Measurements from ENCODE around the gene NME3.
A peak's percentile ranks its signal among the peaks of the same experiment; 100 is the strongest.

The NME3 gene

DNA sequence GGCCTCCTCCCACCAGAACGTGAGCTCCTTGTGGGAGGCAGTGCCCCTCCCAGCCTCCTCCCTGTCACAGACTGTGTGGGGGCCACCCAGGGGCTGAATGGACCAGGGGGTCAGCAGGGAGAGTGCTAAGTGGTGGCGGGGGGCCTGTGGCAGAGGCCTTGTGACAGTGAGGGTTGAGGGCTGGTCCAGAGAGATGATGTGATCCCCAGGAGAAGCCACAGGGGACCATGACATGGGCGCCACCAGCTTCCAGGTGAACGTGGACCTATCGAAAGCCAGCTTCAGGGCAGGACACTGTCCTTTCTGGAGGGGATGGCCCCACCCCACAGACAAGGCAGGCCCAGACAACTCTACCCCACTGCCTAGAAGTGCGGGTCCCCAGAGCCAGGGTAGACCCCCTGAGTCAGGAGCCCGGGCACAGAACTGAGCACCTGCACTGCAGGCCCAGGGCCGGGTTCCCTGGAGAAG is 7.9 kb upstream of the NME3 start:
- no peak for DNase-seq

DNA sequence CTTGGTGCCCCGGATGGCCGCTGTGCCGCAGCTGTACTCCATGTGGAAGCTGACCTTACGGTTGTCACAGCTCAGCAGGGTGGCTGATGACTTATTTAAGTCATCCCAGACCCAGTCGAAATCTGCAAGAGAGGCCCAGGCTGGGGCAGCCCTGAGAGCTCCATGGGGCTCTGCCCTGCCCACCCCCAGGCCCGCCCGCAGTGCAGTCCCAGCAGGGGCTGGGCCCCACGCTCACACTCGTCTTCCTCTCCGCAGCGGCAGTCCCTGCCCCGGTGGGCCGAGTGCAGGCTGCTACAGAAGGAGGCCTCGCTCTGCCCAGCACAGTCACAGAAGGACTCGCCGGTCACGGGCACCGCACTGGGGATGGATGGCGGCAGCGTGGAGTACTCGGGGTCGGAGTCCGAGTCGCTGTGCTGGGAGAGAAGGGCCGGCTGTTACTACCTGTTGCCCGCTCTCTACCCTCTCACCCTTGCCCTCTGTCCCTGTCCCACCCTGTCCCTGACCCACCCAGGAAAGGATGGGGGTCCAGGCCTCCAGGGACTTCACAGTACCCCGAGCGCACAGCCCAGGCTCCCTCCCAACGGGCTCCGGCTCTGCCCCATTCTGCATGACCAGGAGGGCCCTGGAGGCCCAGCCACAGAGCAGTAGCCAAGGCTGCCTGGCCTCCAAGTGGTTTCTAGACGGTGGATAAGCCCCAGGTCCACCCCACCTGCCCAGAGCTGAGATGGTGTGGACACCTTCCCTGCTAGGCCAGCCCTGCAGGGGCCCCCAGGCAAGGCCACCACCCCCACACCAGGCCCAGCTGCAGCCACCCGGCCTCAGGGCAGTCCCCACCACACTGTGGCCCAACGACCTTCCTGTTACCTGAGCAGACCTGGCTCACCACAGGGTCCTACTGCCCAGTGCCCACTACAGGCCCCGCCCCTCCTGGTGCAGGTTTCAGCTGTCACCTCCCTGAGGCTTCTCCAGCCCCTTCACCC is 7.1 kb upstream of the NME3 start:
- DNase-seq: no peak

DNA sequence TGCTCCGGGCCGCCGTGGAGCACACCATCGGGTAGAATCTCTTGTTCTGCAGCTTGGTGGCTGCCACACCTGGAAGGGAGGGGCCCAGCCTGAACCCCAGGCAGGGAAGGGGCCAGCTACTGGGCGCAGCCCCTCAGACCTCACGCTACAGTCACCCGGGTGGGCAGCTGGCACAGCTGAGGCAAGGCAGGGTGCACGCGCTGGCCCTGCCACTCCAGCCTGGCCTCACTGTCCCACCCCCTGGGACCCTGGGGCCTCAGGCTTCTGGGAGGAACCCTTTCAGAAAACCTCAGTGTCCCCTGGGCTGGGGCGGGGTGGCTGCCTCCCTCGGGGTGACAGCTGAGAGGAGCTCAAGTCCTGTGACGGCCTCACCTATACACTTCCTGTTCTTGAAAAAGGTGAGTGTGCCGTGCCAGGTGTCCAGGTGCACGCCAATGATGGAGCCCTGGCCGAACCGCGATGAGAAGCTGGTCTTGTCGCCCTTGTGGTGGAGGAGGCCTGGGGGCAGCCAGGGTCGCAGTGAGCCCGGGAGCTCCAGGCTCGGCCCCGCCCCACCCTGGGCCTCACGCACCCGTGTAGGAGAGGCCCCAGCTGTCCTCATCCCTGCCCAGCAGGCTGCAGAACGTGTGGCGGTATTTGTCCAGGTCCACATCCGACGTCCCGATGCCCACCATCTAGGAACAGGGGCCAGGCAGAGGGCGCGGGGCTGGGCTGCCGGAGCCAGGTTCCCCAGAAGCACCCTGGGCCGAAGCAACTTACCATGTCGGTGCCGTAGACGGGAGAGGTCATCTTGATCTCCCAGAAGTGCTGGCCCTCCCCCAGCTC is 6.2 kb upstream of the NME3 start:
- no peak for DNase-seq

DNA sequence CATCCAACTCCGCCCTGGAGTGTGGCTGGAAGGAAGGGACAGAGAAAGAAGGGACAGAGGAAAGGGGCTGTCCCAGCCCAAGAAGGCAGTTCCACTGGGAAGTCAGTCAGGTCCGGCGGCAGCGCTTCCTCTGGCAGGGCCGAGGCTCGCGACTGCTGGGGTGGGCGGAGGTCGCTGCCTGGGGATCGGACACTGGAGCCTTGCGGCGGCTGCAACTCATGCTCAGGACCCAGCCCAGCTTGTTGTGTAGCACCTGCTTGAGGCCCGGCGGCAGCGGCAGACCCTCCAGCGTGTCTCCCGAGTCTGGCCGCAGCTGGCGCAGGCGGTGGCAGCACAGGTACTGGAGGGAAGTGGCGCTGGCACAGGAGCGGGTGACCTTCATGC is 5.6 kb upstream of the NME3 start:
- no peak for DNase-seq

DNA sequence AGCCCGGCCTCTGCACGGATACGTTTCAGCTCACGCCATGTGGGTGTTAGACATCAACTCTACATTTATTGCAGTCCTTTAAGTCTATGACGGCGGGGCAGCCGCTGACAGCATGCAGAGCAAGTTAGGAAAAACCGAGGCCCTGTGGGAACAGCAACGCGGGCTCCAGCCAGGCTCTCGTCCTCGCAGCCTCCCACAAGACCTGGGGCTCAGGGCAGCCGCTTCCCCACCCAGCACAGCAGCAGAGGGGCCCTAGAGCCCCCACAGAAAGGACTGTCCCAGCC is 5.3 kb upstream of the NME3 start:
- DNase-seq: no peak

DNA sequence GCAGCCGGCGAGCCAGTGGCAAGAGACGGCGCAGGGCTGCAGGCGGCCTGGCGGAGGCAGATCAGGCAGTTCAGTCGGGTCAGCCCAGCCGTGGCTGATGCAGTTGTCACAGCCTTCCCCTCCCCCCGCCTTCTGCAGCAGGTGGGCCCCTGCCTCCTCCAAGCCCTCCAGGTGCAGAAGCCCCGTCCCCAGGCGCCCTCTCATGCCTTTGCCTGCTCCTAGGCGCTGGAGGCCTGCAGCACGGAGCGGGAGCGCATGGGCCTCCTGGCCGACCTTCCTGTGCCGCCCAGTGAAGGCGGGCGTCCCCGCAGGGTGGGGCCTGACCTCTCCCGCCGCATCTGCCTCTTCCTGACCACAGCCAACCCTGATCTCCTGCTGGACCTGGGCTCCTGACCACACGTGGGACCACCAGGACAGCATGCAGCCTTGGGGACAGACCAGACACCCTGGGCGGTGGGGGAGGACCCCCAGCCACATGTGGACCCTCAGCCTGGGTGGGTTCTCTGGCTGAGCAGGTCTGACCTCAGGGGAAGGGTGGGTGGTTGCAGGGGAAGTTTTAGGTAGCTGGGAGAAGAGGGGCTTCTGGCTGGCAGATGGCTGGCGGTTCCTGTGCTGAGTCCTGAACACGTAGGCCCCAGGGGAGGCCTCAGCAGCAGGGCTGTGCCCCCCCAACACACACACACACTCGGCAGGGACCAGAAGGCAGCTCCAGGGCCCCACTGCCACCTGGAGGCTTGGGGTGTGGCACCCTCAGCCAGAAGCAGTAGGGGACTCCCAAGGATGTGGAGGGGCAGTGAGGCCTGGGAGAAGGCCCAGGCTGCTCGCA is 4.7 kb upstream of the NME3 start:
- DNase-seq: no peak

DNA sequence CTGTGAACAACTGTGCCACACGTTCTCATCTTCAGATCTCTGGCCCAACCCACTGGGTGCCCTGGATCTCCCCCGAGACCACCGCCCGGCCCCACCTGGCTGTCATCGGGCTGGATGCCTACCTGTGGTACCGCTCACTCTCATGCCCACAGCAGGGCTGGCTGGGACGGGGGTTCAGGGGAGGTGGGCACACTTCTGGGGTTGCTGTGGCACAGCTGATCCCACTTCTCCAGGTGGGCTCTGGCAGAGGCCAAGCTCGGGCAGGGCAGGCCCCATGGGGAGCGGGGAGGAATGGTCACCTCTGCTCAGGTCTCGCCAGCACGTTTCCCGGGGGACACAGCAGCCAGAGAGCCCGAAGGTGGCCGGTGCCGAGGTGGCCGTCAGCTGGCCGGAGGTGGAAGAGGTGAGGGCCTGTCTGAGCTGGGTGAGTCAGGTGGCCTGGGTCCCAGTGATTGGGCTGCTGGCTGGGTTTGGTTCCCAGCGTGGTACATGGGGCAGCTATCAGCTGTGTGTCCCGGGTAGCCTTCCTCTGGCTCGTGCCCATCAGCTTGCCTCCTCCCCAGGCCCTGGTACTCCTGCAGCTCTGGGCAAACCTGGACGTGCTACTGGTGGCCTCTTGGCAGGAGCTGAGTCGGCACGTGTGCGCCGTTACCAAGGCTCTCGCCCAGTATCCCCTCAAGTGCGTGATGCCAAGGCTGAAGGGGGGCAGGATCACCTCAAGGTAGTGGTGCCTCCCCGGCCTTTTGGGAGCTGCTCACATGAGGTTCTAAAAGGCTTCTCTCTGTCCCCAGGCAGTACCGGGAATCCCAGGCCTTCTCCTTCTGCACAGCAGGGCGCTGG is 3.9 kb upstream of the NME3 start:
- DNase-seq: no peak

DNA sequence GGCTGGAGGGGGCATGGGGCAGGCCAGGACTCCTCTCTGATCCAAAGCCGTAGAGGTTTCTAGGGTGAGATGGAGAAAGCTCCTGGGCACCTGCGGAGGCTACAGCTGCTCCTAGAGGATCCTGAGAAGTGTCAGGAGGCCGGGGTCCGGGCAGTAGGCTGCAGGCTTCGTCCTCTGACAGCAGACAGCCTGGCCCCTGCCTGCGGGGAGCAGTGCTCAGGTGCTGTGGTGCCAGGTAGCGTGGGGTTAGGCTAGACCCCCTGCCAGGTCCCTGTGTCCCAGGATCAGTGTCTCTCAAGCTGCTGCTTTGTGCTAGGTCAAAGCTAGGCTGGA is 3.1 kb upstream of the NME3 start:
- DNase-seq: no peak

DNA sequence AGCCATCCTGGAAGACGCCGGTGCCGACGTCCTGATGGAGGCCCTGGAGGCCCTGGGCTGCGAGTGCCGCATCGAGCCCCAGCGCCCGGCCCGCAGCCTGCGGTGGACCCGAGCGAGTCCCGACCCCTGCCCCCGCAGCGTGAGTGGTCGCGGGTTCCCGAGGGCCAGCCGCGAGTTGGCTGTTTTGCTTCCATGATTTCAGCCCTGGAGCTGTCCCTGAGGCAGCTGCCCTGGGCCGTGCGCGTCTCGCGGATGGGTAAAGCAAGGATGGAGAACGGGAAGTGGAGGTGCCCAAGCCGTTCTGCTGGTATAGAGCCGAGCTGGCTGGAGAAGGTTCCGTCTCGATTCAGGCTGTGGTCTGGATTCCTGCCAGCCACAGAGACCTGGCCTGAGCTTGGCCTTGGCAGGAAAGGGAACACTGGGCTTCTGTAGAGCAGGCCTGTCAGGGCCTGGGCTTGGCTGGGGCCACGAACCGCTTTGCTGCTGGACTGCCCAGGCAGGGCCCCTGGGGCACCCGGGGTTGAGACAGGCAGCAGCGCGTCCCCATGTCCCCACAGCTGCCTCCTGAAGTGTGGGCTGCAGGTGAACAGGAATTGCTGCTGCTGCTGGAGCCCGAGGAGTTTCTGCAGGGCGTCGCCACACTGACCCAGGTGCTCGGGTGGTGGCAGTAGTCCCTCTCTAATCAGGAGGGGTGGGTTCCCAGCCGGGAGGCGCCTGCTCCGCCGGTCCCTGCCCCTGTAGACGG is 2.5 kb upstream of the NME3 start:
- DNase-seq: peak; percentile 73

DNA sequence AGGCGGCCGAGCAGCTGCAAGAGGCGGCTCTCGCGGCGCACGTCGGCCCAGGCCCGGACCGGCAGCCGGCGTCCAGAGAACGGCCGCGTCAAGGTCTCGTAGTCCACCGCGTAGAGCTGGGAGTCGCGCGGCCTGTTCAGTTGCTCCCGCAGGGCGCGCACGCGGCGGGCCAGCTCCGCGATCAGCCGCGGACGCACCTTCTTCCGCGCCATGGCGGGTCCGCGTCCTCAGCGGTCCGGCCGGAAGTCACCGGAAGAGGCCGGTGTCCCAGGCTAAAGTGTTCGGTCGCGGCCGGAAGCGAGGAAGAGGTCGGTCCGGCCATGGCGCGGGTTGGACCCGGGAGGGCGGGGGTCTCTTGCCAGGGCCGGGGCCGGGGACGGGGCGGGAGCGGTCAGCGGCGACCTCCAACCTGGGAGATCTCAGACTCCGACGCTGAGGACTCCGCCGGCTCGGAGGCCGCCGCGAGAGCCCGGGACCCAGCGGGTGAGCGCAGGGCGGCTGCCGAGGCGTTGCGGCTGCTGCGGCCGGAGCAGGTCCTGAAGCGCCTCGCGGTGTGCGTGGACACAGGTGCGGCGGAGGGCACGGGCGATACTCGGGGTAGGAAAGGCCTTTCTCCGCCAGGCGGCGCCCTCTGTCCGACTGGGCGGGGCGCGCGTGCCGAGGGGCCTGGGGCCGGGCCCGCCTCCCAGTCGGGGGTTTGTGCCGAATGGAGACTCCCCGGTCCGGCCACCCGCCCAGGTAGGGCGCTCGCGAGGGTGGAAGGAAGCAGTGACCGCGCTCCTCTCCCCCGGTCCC is 1.8 kb upstream of the NME3 start, which contains the start of gene MRPS34:
TSS of gene MRPS34 (minus strand) at position 227 of the 795 bp plus-strand sequence. CDS start at position 212, 15 bp downstream.
- DNase-seq: peak; percentile 93

DNA sequence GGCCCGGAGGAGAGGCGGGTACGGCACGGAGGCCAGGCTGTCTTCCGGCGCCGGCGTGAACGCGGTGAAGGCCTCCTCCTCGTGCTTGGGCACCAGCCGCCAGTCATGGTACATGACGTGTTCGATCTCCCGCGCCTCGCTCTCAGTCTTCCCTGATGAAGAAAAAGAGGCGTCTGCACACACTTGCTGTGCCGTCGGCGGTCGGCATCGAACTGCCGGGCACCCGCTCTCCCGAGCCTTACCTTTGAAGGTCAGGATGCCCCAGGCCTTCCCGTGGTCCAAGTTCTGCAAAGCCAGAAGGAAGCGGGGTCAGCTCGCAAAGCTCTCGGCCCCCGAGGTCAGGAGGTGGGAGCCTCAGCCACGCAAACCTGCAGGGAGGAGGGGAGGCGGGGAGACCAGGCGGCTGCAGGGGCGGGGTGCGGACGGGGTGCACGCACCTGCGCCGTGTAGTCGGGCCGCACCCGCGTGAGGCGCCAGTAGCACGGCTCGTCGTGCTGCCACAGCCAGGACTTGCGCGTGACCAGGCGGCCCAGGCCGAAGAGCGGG is 1.1 kb upstream of the NME3 start, which contains the start of gene EME2:
TSS of gene EME2 (plus strand) at position 449 of the 546 bp plus-strand sequence. CDS start 418 bp downstream, outside the sequence.
- peak; percentile 70 for DNase-seq

DNA sequence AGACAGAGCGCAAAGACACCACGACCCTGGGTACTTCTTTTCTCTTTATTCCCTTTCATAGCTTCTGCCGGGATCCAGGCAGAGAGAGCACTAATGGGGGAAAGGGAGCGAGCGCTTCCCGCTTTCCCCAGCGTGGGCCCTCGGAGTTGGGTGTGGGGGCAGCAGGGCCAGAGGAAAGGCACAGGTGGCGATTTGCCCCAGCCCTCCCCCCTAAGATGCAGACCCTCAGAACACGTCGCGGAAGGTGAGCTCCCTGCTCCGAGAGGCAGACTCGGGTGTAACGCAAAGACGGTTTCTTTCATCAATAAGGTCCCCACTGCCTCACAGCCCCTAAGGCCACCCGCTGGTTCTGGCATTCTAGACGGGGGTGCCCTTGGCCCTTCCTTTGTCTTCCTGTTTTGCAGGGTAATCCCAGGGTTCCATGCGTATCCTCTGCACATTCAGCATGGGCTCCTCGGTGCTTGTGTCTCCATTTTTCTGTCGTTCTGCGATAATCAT is 570 bp upstream of the NME3 start:
- no peak for DNase-seq

DNA sequence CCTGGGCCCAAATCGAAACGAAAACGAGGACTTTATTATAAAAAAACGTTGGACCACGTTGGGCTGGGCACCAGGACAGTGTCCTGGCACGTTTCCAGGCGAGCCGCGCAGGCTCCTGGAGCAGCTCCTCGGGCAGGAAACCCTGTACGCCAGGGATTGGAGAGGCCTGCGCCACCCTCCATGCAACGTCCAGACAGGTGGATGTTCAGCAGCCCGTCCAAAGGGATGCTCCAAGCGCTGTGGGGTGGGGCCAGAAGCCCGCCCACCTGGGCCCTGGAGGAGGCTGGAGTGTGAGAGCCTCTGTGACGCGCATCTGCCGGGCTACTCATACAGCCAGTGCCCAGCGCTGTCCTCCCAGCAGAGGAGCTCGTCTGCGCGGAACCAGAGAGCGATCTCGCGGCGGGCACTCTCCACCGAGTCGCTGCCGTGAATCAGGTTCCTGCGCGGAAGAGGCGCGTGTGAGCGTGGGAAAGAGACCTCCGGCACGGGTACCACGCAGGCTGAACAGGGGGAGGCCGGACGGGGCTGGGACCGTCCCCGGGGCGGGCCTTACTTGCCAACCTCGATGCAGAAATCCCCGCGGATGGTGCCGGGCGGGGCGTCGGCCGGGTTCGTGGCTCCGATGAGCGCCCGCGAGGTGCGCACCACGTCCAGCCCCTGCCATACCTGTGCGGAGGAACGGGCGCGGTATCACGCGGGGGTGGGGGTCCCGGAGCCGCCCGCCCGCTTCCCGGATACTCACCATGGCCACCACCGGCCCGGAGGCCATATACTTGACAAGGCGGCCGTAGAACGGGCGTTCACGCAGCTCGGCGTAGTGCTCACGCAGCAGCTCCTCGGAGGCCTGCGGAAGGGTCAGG is 785 bp downstream of the NME3 start:
- peak; percentile 40 for DNase-seq

DNA sequence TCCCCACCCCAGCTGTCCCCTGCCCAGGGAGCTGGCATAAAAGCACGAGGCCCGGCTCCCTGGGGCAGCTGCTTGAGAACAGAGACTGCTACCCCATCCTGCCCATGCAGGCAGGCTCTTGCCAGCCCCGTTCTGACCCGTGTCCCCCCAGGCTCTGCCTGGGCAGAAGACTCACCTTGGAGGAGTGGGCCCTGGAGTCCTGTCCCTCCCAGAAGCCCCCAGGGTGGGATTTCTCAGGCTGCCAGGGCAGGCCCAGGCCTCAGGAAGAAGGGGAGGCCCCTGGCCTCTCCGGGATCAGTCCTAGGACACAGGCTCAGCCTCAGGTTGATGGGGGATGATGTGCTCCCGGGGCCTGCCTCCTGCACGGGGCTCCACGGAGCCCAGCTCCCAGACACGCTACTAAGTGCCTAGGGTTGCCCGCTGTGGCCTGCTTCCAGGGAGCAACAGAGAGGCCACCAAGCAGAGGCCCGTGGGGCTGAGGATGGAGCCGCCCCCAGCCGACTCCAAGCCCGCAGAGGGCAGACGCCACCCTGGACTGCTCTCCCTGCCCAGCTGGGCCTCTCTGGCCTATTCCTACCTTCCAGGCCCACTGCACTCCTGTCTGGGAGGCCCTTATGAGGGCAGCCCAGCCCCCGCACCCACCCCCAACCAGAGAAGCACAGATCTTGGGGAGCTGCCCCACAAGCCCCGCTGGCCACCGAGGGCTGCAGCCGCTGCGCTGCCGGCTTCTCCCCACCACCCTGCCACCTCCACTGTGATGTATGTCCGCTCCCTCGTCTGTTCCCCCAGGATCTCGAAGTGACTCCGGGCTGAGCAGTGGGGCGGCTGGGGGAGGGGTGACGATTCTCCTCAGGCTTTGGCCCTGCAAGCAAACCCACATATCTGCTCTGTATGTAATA is 1.7 kb downstream of the NME3 start:
- DNase-seq: no peak

DNA sequence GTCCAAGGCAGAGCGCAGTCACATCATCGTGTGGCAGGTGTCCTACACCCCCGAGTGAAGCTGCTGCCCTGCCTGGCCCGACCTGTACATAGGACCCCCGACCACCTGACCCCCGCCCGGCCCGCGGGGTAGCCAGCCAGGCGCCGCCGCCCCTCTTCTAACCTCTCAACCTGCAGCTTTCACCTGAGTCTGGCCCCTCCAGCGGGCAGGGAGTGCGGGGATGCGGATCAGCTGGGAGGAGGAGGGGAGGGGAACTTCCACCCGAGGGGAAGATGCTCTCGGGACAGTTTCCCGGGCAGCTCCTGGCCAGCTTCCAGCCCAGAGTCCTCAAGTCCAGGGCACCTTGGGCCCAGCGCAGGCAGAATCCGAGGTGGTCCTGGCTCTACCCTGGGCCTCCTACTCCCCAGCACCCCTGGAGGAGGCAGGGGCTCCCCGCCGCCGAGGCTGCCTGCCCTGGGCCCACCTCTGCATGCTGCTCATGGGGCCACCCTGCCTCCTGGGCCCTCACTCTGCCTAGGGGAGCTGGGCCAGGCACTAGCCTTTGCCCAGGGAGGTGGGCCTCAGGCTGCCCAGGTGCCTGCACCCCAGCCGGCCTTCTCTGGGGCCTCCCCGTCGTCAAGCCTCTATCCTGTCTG is 2.5 kb downstream of the NME3 start:
- no peak for DNase-seq

DNA sequence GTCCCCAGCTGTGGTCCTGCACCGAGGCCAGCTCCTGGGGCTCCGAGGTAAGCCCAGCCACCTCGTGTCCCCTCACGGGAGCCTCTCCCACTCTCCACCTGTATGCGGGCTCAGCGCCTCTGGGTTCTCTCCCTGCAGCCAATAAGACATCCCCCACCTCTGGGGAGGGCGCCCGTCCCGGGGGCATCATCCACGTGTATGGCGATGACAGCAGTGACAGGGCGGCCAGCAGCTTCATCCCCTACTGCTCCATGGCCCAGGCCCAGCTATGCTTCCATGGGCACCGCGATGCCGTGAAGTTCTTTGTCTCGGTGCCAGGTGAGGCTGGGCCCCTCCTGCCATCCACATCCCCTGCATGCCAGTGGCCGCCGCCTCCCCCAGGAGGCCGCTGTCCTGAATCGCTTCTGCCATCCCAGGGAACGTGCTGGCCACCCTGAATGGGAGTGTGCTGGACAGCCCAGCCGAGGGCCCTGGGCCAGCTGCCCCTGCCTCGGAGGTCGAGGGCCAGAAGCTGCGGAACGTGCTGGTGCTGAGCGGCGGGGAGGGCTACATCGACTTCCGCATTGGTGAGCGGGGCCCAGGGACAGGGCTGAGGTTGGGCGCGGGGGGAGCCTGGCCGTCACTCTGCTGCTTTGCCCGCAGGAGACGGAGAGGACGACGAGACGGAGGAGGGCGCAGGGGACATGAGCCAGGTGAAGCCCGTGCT is 3.1 kb downstream of the NME3 start:
- DNase-seq: no peak
